Activated CD8-positive, alpha-beta memory T cell treated with anti-CD3 and anti-CD28 coated beads, Interleukin-2, amount 50 U/mL, for 1 hour (primary cell): ENCODE results near the gene DNASE1L3.
"Not testable (repeated sequence)": the region's sequence is repeated elsewhere in the genome, so short reads cannot be mapped to it uniquely, and the experiment has no call there.

Experiments
- DNase-seq: peaks from one replicate; pipeline ENCODE4 v3.0.0-alpha.2; 2020; ENCODE audit errors: extremely low read depth

The DNASE1L3 gene

GRCh38 chr3:58210761-58211460, at the start of gene DNASE1L3:
DNASE1L3 (minus strand) TSS chr3:58210972; CDS start chr3:58210906, 66 bp downstream.
- DNase-seq = no peak

- DNase-seq = no peak
These were observed 49.5 kb upstream of the DNASE1L3 start for GRCh38 chr3:58260261-58260731.

- DNase-seq = no peak
These were observed 47.8 kb upstream of the DNASE1L3 start for GRCh38 chr3:58258392-58259055.

GRCh38 chr3:58256511-58256910, 45.7 kb upstream of the DNASE1L3 start:
- DNase-seq = no peak

GRCh38 chr3:58256061-58256460, 45.3 kb upstream of the DNASE1L3 start:
- DNase-seq = no peak

- DNase-seq = no peak
These were observed 43.4 kb upstream of the DNASE1L3 start for GRCh38 chr3:58254144-58254543.

- no peak for DNase-seq
These were observed 40.9 kb upstream of the DNASE1L3 start for GRCh38 chr3:58251631-58252035.

GRCh38 chr3:58250093-58250707, 39.4 kb upstream of the DNASE1L3 start:
- DNase-seq = no peak

- DNase-seq = no peak
These were observed 38.8 kb upstream of the DNASE1L3 start for GRCh38 chr3:58249358-58250092.

- DNase-seq = no peak
These were observed 35.6 kb upstream of the DNASE1L3 start for GRCh38 chr3:58246148-58247047.

GRCh38 chr3:58243976-58244585, 33.3 kb upstream of the DNASE1L3 start:
- no peak for DNase-seq

GRCh38 chr3:58242860-58243259, 32.1 kb upstream of the DNASE1L3 start:
- DNase-seq = not testable (repeated sequence)

GRCh38 chr3:58242340-58242739, 31.6 kb upstream of the DNASE1L3 start:
- no peak for DNase-seq

- no peak for DNase-seq
These were observed 30.7 kb upstream of the DNASE1L3 start for GRCh38 chr3:58241306-58242044.

GRCh38 chr3:58238830-58239229, 28.1 kb upstream of the DNASE1L3 start:
- no peak for DNase-seq

GRCh38 chr3:58237941-58238681, 27.3 kb upstream of the DNASE1L3 start:
- peak; percentile 19 for DNase-seq

- peak; percentile 43 for DNase-seq
These were observed 26.6 kb upstream of the DNASE1L3 start, which contains the start of gene ABHD6 for GRCh38 chr3:58237238-58237940. ABHD6 (plus strand) TSS chr3:58237792; CDS start chr3:58256587, 18,795 bp downstream.

GRCh38 chr3:58236527-58237237, 25.9 kb upstream of the DNASE1L3 start:
- DNase-seq = no peak
